ENCODE measurements around the gene RFXANK. TPM values are rescaled to one million over a fixed set of nuclear protein-coding genes. Genes with fewer than 3 reads are reported as not detected.

The RFXANK gene
- total RNA-seq, 4 donors from 2014 or later = 24.4 to 60.2 (median 53.8) TPM

DNA sequence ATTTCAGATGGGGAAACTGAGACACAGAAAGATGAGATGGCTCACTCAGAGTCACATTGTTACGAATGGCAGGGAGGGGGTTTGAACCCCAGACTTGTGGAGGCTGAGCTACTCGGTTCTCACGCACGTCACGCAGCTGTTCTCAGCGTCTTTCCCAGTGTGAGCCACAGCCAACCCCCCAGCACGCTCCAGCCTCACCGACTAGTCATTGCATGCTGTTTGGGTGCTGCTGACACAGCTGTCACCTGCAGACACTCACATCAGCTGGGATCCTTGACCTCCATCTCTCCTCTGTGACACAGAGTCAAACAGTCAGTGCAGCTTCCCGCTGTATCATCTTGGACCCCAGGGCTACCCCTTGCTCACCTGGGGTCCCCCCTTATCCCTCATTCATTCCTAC lies 17.3 kb downstream of the RFXANK start:
- Histone ChIP-seq H3K4me3 (no peak overlapping the region), H3K27ac (no peak overlapping the region), H3K4me1 (no peaks in the 10 kb centered on the region), H3K36me3 (no peaks in the 10 kb centered on the region), H3K27me3 (peaks cover 0 to 16% of the 10 kb centered on the region in 2 donors), H3K9me3 (no peaks in the 10 kb centered on the region)
- no peak for TF ChIP-seq POLR2A (IDR thresholded peaks at IDR 0.05)
- TF ChIP-seq, protein P1, sequence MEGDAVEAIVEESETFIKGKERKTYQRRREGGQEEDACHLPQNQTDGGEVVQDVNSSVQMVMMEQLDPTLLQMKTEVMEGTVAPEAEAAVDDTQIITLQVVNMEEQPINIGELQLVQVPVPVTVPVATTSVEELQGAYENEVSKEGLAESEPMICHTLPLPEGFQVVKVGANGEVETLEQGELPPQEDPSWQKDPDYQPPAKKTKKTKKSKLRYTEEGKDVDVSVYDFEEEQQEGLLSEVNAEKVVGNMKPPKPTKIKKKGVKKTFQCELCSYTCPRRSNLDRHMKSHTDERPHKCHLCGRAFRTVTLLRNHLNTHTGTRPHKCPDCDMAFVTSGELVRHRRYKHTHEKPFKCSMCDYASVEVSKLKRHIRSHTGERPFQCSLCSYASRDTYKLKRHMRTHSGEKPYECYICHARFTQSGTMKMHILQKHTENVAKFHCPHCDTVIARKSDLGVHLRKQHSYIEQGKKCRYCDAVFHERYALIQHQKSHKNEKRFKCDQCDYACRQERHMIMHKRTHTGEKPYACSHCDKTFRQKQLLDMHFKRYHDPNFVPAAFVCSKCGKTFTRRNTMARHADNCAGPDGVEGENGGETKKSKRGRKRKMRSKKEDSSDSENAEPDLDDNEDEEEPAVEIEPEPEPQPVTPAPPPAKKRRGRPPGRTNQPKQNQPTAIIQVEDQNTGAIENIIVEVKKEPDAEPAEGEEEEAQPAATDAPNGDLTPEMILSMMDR (IDR thresholded peaks at IDR 0.05) = no peak
- intact Hi-C loops (cut with DNase I; ENCODE audit: low total_unique reads) = no loop called here
- no peak for DNase-seq

- Histone ChIP-seq H3K27ac (no peak within 1 kb of the TSS), H3K9me3 (no peaks in the 10 kb centered on the region), H3K27me3 (peaks cover 0 to 21% of the 10 kb centered on the region in 2 donors), H3K4me1 (no peaks in the 10 kb centered on the region), H3K36me3 (no peaks in the 10 kb centered on the region), H3K4me3 (no peak within 1 kb of the TSS)
- TF ChIP-seq POLR2A (IDR thresholded peaks at IDR 0.05) = no peak
- TF ChIP-seq, protein P1 (IDR thresholded peaks at IDR 0.05) = no peak
- intact Hi-C loops (cut with DNase I; ENCODE audit: low total_unique reads) = no loop called here
- DNase-seq = no peak
Measured at GRCh38 chr19:19211499-19212420, 19.7 kb downstream of the RFXANK start, which contains the start of gene NCAN. Gene NCAN (plus strand): TSS chr19:19211958. CDS start chr19:19216954, 4,996 bp downstream.

DNA sequence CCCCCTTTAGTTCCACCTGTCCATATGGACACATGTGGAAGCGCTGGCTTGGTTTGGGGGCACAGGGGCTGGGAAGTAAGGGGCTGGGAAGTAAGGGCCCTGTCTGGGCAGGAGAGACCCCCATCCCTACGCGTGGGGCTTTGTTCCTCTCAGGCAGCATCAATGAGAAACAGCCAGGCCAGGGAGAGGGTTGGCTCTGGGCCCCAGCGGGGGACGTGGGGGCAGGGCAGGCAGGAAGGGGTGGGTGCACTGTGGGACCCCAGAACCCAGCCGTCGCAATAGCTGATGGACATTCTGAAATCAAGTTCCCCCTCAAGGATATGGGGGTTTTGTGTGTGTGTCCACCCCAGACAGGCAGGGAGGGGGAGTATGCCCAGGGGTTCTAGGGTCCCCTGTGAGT lies 20.9 kb downstream of the RFXANK start:
- no peaks in the 10 kb centered on the region for H3K4me1 ChIP-seq
- no peak overlapping the region for H3K4me3 ChIP-seq
- intact Hi-C loops (cut with DNase I; ENCODE audit: low total_unique reads) = no loop called here
- H3K36me3 ChIP-seq = no peaks in the 10 kb centered on the region
- TF ChIP-seq, protein P1 (IDR thresholded peaks at IDR 0.05) = no peak
- no peak for DNase-seq
- no peaks in the 10 kb centered on the region for H3K9me3 ChIP-seq
- no peak overlapping the region for H3K27ac ChIP-seq
- H3K27me3 ChIP-seq = peaks cover 0 to 21% of the 10 kb centered on the region in 2 donors

DNA sequence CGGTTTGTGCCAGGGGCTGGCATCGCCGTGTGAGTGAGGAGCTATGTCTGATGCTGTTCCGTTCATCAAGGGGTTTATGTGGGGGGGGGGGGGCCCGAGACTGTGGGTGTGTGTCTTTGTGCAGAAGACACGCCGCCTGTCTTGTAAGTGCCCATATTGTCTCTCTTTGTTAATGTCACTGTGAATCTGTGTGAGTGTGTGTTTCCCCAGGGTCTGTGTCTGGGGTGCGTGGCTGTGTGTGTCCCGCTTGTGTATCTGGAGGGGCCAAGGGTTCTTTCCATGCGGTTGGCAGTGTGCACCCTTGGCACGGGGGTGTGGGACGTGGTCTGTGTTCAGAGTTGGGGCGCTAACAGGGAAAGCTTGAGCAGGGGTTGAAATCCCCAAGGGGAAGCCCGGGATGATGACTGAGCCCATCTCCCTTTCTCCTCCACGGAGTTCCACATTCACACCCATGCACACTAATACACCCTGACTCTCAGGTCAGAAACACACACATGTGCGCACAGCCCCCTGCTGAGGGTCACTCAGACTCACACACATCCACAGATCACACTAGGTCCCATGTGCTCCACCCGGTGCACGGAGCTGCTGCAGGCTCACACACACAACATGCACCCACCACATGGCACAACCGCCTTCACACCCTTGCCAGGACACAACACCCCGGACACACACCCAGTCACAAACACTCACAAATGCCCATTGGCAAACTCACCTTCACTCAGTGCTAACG lies 21.5 kb downstream of the RFXANK start:
- TF ChIP-seq POLR2A (IDR thresholded peaks at IDR 0.05) = no peak
- TF ChIP-seq, protein P1 (IDR thresholded peaks at IDR 0.05) = no peak
- no peak for DNase-seq
- peaks cover 0 to 21% of the 10 kb centered on the region in 2 donors for H3K27me3 ChIP-seq
- intact Hi-C loops (cut with DNase I; ENCODE audit: low total_unique reads) = no loop called here
- H3K36me3 ChIP-seq = no peaks in the 10 kb centered on the region
- H3K4me3 ChIP-seq = no peak overlapping the region
- no peaks in the 10 kb centered on the region for H3K4me1 ChIP-seq
- H3K27ac ChIP-seq = no peak overlapping the region
- no peaks in the 10 kb centered on the region for H3K9me3 ChIP-seq

- no peaks in the 10 kb centered on the region for H3K4me1 ChIP-seq
- no peak for TF ChIP-seq POLR2A (IDR thresholded peaks at IDR 0.05)
- TF ChIP-seq, protein P1 (IDR thresholded peaks at IDR 0.05) = no peak
- no peak for DNase-seq
- no peak overlapping the region for H3K4me3 ChIP-seq
- H3K27me3 ChIP-seq = peaks cover 0 to 21% of the 10 kb centered on the region in 2 donors
- intact Hi-C loops (cut with DNase I; ENCODE audit: low total_unique reads) = no loop called here
- H3K27ac ChIP-seq = no peak overlapping the region
- H3K9me3 ChIP-seq = no peaks in the 10 kb centered on the region
- H3K36me3 ChIP-seq = no peaks in the 10 kb centered on the region
Measured at GRCh38 chr19:19214159-19214490, 22.1 kb downstream of the RFXANK start.
